GM12878 (cell line): ENCODE data around the gene CHD6. TPM values are rescaled to one million over a fixed set of nuclear protein-coding genes. Genes with fewer than 3 reads are reported as not detected.

Experiments used
- ATAC-seq: fragments of 200-7000 bp; cut with Tn5 transposase; 3 replicates; pipeline ENCODE4 v1.9.1; 2020; ENCODE audit warnings: mild to moderate bottlenecking, moderate library complexity
- BruUV-seq: library from RNA; stranded (reverse); fragments of 400-500 nt; replicated peaks from 2 replicates; lab custom pipeline; 2021; lab: Mats Ljungman, UMichigan
- CTCF ChIA-PET: fragments of 300-600 bp; sonication (Branson Sonifier 250); formaldehyde crosslinking; extraction: SDS; loops from one replicate; lab custom pipeline; 2021; ENCODE audit warnings: inconsistent platforms; lab: Yijun Ruan, JAX
- POLR2A ChIA-PET: fragments of 350-600 bp; formaldehyde crosslinking; extraction: SDS; loops from one replicate; lab custom pipeline; 2021; ENCODE audit warnings: inconsistent platforms; lab: Charles Lee
- RAD21 ChIA-PET: fragments of 300-600 bp; sonication (Branson Sonifier 250); formaldehyde crosslinking; loops from one replicate; lab custom pipeline; 2023; ENCODE audit warnings: antibody characterized with exemption; ENCODE audit not compliant: unreplicated experiment; lab: Charles Lee
- SMC1A ChIA-PET: fragments of 300-600 bp; sonication (Branson Sonifier 250); formaldehyde crosslinking; loops from one replicate; lab custom pipeline; 2023; ENCODE audit not compliant: unreplicated experiment, uncharacterized antibody; lab: Charles Lee
- DNase-seq: peaks from one replicate; pipeline ENCODE4 v3.0.0-alpha.2; 2011; ENCODE audit warnings: low read depth, low spot score
- FAIRE-seq: peaks from 3 replicates; lab custom pipeline; 2011; peaks lifted over from hg19 to GRCh38; lab: Jason Lieb, UNC
- H2AFZ ChIP-seq: 2 replicates; pipeline ENCODE4 v1.6.0; 2011; ENCODE audit warnings: low read depth, low read length, control low read depth; ENCODE audit not compliant: control insufficient read depth
- H3K27ac ChIP-seq: 2 replicates; pipeline ENCODE4 v1.5.1; 2011; ENCODE audit warnings: control low read depth; ENCODE audit not compliant: control insufficient read depth, insufficient read depth
- H3K27me3 ChIP-seq, 2 experiments: replicated peaks in 1 of 2; 2 replicates each; pipeline versions ENCODE4 v1.6.0 to v1.6.1; 2011; ENCODE audit warnings: low read length in 1 of 2; ENCODE audit not compliant: control insufficient read depth in 2 of 2, insufficient read depth in 2 of 2
- H3K36me3 ChIP-seq, 2 experiments: 2 replicates each; pipeline ENCODE4 v1.5.1; 2011; ENCODE audit warnings: low read length in 1 of 2; ENCODE audit not compliant: control insufficient read depth in 2 of 2, insufficient read depth in 2 of 2
- H3K4me1 ChIP-seq: 2 replicates; pipeline ENCODE4 v1.6.1; 2011; ENCODE audit warnings: mild to moderate bottlenecking, low read length, moderate library complexity, mixed read lengths; ENCODE audit not compliant: control insufficient read depth, insufficient read depth
- H3K4me2 ChIP-seq: 2 replicates; pipeline ENCODE4 v1.6.0; 2011; ENCODE audit warnings: control low read depth; ENCODE audit not compliant: control insufficient read depth, insufficient read depth
- H3K4me3 ChIP-seq: fragments of 200-600 bp; sonication (generic); 2 replicates; pipeline ENCODE4 v1.5.1; 2016
- H3K79me2 ChIP-seq: 2 replicates; pipeline ENCODE4 v1.6.0; 2011; ENCODE audit warnings: low read length; ENCODE audit not compliant: control insufficient read depth, insufficient read depth
- H3K9ac ChIP-seq: 2 replicates; pipeline ENCODE4 v1.8.0; 2011; ENCODE audit warnings: low read length, control low read depth, mixed read lengths; ENCODE audit not compliant: control insufficient read depth, insufficient read depth
- H3K9me3 ChIP-seq: replicated peaks from 3 replicates; pipeline ENCODE4 v1.5.1; 2011; ENCODE audit warnings: mild to moderate bottlenecking, low read length; ENCODE audit not compliant: control insufficient read depth, insufficient read depth
- H4K20me1 ChIP-seq: 2 replicates; pipeline ENCODE4 v1.6.0; 2011; ENCODE audit not compliant: control insufficient read depth, insufficient read depth
- ATF2 ChIP-seq: IDR thresholded peaks from 2 replicates; pipeline ENCODE4 v1.6.1; 2012; ENCODE audit warnings: low read length, inconsistent platforms
- BACH1 ChIP-seq: fragments of 450-650 bp; IDR thresholded peaks from 2 replicates; pipeline ENCODE4 v1.6.1; 2017; ENCODE audit warnings: mild to moderate bottlenecking, borderline replicate concordance
- BCL11A ChIP-seq: IDR thresholded peaks from 2 replicates; pipeline ENCODE4 v1.6.1; 2011; ENCODE audit warnings: low read depth, low read length
- BHLHE40 ChIP-seq, 2 experiments: fragments of 450-650 bp in 1 of 2; IDR thresholded peaks; 2 replicates each; pipeline ENCODE4 v1.6.1; 2011 to 2017; ENCODE audit warnings: low read depth in 2 of 2, borderline replicate concordance in 1 of 2, improper control_type of control experiment in 1 of 2, low read length in 1 of 2, mild to moderate bottlenecking in 1 of 2
- CBFB ChIP-seq: IDR thresholded peaks from 2 replicates; pipeline ENCODE4 v1.6.1; 2016; ENCODE audit warnings: antibody characterized with exemption, low read depth
- CEBPB ChIP-seq, 2 experiments: fragments of 150-350 bp in 1 of 2; IDR thresholded peaks; 2 replicates each; pipeline ENCODE4 v1.6.1; 2012 to 2014; ENCODE audit warnings: low read depth in 2 of 2, low read length in 2 of 2, borderline replicate concordance in 1 of 2, inconsistent platforms in 1 of 2
- CHD1 ChIP-seq: IDR thresholded peaks from 2 replicates; pipeline ENCODE4 v1.6.1; 2012; ENCODE audit warnings: low read depth, low read length, improper control_type of control experiment
- E2F8 ChIP-seq: fragments of 450-650 bp; IDR thresholded peaks from 2 replicates; pipeline ENCODE4 v1.6.1; 2018; ENCODE audit warnings: mild to moderate bottlenecking, low read depth, moderate library complexity; ENCODE audit not compliant: partially characterized antibody
- E4F1 ChIP-seq: fragments of 450-650 bp; IDR thresholded peaks from 2 replicates; pipeline ENCODE4 v1.6.1; 2018; ENCODE audit warnings: borderline replicate concordance, mild to moderate bottlenecking; ENCODE audit not compliant: partially characterized antibody
- NFIC ChIP-seq: IDR thresholded peaks from 2 replicates; pipeline ENCODE4 v1.6.1; 2012; ENCODE audit warnings: low read depth, mild to moderate bottlenecking, inconsistent platforms, low read length, moderate library complexity
- POLR2AphosphoS2 ChIP-seq: IDR thresholded peaks from 2 replicates; pipeline ENCODE4 v1.6.1; 2011; ENCODE audit warnings: low read depth, mild to moderate bottlenecking, low read length, improper control_type of control experiment, moderate library complexity
- RBBP5 ChIP-seq: fragments of 200-600 bp; sonication (generic); conservative IDR thresholded peaks from 2 replicates; pipeline ENCODE4 v1.6.1; 2016
- SMAD5 ChIP-seq: IDR thresholded peaks from 2 replicates; pipeline ENCODE4 v1.6.1; 2016; ENCODE audit warnings: antibody characterized with exemption, low read depth
- SREBF2 ChIP-seq: IDR thresholded peaks from 2 replicates; pipeline ENCODE4 v1.6.1; 2012; ENCODE audit warnings: mild to moderate bottlenecking, low read length
- SRF ChIP-seq, 2 experiments: IDR thresholded peaks; 2 replicates each; pipeline ENCODE4 v1.6.1; 2011; ENCODE audit warnings: low read depth in 2 of 2, low read length in 2 of 2, mild to moderate bottlenecking in 1 of 2, moderate library complexity in 1 of 2
- TCF3 ChIP-seq: IDR thresholded peaks from 2 replicates; pipeline ENCODE4 v1.6.1; 2012; ENCODE audit warnings: low read depth, mild to moderate bottlenecking, low read length, borderline replicate concordance; ENCODE audit not compliant: insufficient read depth
- in situ Hi-C: fragments of 300-500 bp; cut with MboI; formaldehyde crosslinking; loops from 9 replicates; pipeline ENCODE4 v1.14.3; 2018; ENCODE audit warnings: mixed read lengths
- intact Hi-C: fragments of 100-400 bp; cut with micrococcal nuclease; formaldehyde crosslinking; loops from one replicate; pipeline ENCODE4 v1.14.2; 2022; ENCODE audit not compliant: unreplicated experiment
- polyA plus RNA-seq, 11 experiments: library from polyadenylated mRNA; depleted of rRNA in 4 of 11; unstranded in 6 of 11; stranded (reverse) in 5 of 11; fragments of >200 nt; fragmentation: Nextera tagmentation in 4 of 11; fragmentation: Illumina TruSeq in 1 of 11; extraction: Ambion mirVana in 4 of 11; extraction: Trizol in 1 of 11; gene quantifications; 1 replicate in 1 of 11; 2 replicates in 10 of 11; pipeline versions ENCODE4 v1.2.1 to v1.2.3, GENCODE V29; 2011 to 2016; ENCODE audit warnings: inconsistent platforms in 2 of 11, missing spikeins in 2 of 11, low read depth in 1 of 11
- total RNA-seq, 4 experiments: library from RNA; depleted of rRNA in 3 of 4; stranded (reverse); fragments of >200 nt in 3 of 4; fragmentation: Illumina TruSeq in 1 of 4; extraction: Trizol in 1 of 4; gene quantifications; 2 replicates each; pipeline versions ENCODE4 v1.2.1 to v1.2.3, GENCODE V29; 2013 to 2021

Gene CHD6
- total and polyA plus RNA-seq, 10 of the 15 experiments (the other 5 are each of a cell fraction or from before 2014, with no cell fraction given) = 4.3 to 25.5 (median 17.1) TPM

- Histone ChIP-seq H3K4me2 (no peak overlapping the region), H3K9ac (no peak overlapping the region), H3K27me3 (peaks cover 0 to 2% of the 10 kb centered on the region in 2 experiments; a peak in 1 of 4 replicates)
- POLR2A ChIA-PET = no interaction called here
- SMC1A ChIA-PET = interaction anchor here (1.0 to 1.2 kb wide), 5 partner anchors 9 to 109 kb away, joined by 3 to 4 read pairs (median 3); no protein-coding TSS in a partner anchor
- ATAC-seq = no peak
- in situ Hi-C loops = no loop called here
- TF ChIP-seq CEBPB (IDR thresholded peaks at IDR 0.05; ENCODE audit: borderline replicate concordance in 1 of 2, low read depth in 2 of 2, low read length in 2 of 2) (no peak), SREBF2 (no peak), BCL11A (no peak), RBBP5 (no peak), E4F1 (no peak), BACH1 (no peak), SMAD5 (no peak), NFIC (no peak), E2F8 (no peak), TCF3 (no peak), BHLHE40 (IDR thresholded peaks at IDR 0.05; ENCODE audit: borderline replicate concordance in 1 of 2, low read depth in 2 of 2, low read length in 1 of 2) (no peak), ATF2 (no peak), CBFB (no peak), SRF (IDR thresholded peaks at IDR 0.05; ENCODE audit: low read depth in 2 of 2, low read length in 2 of 2) (no peak), CHD1 (no peak), POLR2AphosphoS2 (no peak)
- TF ChIP-seq, all 136 proteins: peak for 0
- Histone ChIP-seq H3K27ac (no peak overlapping the region), H3K36me3 (no peaks in the 10 kb centered on the region), H3K4me1 (no peaks in the 10 kb centered on the region), H3K4me3 (no peak overlapping the region), H3K9me3 (no peaks in the 10 kb centered on the region), H4K20me1 (no peaks in the 10 kb centered on the region), H3K79me2 (no peaks in the 10 kb centered on the region), H2AFZ (no peak overlapping the region)
- BruUV-seq = no TSS peak
- DNase-seq = no peak
- no peak for FAIRE-seq
- intact Hi-C loops = no loop called here
- ChIA-PET RAD21 (no interaction called here), CTCF (interaction anchor here (1.0 to 1.1 kb wide), 2 partner anchors 12 to 22 kb away, joined by 3 to 4 read pairs; no protein-coding TSS in a partner anchor)
Measured at GRCh38 chr20:41635158-41635557, 17.0 kb upstream of the CHD6 start.
